Measurements from ENCODE around the gene CACNA2D3.

The CACNA2D3 gene

DNA sequence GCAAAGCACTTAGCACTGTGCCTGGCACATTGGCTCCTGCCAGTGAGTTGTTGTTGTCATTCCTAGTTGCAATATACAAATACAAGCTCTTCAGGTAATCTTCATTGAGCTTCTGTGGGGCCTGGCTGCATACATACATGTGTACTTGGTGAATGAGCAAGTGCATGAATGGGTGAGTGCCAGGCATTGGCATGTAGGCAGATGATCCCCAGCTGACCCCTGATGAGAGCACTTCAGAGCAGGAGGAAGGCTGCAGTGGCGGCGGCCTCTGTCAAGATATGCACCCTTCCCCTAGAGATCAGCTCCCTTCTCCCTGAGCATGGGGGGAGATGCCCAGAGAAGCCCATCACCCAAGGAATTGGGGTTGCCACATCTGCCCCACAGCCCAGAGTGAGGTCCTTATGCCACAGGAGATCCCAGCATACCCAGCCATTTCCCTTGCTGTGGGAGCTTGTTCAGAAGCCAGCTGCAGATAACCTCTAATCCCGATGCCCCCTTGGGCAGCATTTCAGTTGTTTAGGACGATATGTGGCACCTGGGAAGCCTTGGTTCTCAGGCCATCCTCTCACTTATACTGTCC lies 8.8 kb downstream of the CACNA2D3 start:
- no peak for DNase-seq

DNA sequence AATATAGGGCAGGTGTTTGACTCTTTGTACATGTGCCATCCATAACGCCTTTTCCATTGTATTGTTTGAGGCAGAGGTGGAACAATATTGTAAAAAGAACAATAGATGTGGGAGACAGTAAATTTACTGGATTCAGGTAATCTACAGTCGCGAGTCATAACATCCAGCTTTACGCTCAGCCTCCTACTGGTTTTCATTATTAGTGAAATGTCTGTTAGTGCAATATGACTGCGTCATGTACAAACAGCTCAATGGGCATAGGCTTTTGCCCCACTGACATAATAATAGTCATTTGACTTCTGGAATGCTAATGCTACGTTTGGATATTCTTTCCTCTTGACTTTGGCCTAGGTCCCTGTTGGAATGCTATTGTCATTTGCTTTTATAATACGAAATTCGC lies 9.5 kb downstream of the CACNA2D3 start:
- DNase-seq: no peak

DNA sequence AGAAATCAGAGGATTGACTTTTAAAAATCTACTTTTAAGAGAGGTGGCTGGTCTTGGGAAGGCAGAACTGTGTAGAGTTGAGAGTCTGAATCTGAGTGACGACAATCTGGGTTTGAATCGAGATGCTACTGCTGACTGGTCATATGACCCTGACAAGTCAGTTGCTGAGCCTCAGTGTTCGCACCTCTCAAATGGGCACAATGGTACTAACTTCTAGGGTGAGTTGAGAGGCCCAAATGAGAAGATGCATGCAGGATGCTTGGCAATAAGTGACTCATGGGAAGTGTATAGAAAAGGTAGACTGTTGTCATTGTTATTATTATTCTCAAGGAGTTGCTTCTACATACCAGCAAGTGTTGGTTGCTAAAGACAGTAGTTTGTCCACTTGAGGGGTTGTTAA lies 10.3 kb downstream of the CACNA2D3 start:
- DNase-seq: no peak

DNA sequence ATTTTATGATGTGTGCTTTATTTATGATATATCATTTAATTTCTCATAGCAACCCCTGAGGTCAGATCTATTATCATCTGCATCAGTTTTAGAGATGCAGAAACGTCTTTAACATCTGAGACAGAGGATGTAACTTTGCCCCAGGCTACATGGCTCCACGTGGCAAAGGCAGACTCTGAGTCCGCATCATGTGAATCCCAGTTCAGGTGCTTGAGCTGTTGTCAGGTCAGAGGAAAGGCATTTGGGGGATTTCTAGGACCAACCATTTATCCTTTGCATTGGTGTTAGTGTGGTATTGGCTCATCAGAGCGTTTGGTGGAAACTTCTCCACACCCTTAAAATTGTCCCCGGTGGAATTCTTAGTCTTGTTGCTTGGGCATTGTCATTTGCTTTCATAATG lies 10.8 kb downstream of the CACNA2D3 start:
- DNase-seq: no peak

DNA sequence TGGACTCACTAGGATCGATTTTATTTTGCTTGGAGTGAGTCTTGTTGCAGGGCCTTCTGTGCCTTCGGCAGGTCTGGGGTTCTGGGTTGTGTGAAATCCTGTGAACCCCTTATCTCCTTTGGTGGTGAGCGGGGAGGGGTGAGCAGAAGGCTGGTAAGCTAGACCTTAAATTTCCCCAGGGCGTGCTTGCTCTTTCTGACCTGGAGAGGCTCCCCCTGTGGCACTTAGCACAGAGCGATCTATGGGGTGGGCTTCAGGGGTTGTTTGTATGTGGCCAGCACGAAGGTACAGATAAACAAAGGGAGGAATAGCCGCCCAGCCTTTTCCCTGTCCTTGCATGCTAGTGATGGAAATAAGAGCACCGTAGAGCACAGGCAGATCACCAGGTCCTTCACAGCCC lies 11.8 kb downstream of the CACNA2D3 start:
- no peak for DNase-seq

DNA sequence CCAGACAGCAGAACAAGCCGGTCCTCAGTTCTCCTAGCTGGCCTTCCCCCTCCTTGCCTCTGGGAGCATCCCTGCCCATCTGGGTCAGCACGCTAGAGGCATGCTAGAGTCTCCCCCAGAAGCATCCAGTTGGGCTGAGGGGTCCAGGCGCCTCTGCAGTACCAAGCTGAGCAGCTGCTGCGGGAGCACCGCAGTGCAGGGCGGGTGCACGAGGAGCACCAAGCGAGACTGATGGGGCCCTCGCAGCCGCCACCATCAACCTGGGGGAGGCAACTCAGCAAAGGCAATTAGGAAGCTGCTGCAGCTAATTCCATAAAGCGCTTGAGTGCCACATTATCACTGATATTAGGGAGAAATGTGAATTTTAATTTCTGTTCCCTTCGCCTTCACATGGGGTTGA lies 12.4 kb downstream of the CACNA2D3 start:
- DNase-seq: no peak

DNA sequence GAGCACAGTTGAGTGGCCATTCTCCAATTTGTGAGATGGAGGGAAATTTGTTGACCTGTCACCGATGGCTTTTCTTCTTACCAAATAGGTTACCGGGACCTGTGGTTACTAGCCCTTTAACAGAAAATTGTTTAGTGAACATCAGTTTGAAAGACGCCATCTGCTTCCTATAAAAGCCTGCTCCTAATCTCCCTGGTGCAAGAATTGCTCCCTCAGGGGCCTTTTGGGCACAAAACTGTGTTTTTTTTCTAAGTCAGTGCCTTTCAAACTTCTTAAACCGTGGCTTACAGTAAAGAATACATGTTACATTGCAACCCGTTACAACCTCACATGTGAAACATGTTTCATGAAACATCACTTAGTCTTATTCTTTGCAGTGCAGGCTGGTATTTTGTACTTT lies 15.0 kb downstream of the CACNA2D3 start:
- no peak for DNase-seq

DNA sequence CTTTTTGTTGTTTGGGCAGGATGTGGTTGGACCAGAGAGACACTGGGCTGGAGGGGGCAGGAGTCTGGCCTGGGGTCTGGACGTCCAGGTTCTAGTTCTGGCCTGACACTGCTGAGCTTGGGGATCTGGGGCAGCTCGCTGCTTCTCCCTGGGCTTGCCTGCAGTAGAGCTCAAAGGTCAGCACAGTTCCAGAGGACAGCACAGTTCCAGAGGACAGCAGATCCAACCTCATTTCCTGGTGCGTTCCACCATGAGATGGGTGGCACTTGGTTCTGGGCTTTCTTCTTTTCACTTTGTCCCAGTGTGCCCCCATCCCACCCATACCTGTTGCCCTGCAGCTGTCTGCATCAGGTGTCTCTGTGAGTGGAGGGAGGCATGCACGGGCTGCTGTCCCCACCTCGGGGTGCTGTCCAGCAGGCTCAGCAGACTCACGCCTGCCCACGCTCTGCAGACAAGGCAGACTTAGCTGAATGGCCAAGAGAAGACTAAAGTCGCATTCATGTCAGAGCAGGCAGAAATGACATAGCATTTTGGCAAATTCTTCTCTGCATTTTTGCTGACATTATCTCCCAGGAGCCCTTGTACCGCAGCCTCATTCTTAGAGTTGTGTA lies 16.7 kb downstream of the CACNA2D3 start:
- no peak for DNase-seq

DNA sequence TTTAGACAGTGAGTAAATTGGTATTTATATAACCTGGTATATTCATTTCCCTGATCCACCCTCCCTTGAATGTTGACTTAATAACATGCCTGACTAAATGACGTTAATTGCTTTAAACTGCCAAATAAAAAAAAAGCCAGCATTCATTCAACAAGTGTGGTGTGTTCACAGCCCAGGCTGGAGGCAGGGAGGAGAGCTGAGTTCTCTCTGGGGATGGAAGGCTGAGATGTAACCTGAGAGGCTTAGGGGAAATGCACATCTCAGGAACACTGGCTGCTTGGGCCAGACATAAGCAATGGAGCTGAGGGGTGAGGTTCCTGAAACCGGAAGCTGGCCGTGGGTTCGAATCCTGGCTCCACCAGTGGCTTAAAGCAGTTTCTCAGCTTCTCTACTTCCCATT lies 17.3 kb downstream of the CACNA2D3 start:
- no peak for DNase-seq

DNA sequence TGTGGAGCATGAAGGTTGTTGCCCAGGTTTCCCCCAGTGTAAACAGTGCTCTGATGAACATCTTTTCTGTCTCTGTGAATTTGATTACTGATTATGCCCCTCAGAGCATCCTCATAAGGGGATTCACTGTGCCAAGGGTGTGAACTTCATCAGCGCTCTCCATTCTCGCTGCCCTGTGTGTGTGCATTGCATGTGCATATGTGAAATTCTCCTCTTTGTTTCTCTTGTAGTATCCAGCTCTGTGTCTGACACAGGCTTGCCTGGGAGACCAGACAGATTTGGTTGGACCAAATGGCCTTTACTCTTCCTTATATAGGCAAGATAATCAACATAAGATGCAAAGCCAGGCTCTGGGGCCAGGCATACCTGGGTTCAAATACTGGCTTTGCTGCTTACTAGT lies 21.9 kb downstream of the CACNA2D3 start:
- no peak for DNase-seq

DNA sequence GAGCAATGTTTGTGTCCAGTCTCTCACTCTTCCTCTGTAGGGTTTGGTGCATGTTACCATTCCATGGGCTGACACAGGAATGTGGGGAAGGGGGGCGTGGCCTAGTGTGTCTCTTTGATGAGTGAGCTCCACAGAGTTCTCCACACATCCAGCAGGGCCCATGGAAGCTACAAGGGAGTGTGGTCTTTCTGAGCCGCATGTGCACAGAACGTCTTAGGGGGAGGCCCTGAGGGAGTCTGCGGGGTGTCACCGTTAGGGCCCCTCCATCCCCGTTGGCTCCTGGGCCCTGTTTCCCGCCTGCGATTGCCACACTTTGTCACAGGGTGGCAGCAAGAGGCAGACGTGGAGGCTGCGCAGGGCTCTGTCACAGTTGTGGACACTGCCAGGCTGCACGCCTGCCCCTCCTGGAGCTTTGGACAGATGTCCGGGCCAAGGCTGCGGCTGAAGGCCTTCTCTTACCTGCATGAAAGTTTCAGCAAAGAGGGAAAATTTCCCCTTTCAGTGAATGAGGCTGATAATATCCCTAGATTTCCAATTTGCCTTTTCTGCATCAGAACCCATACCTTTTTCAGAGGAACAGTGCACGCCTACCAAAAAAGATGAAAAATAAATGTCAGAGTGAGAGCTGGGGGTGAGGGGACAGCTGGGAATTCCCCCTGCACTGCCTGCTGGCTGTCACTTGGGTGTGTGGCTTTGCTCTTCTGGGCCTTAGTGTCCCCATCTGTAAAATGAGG lies 24.3 kb downstream of the CACNA2D3 start:
- DNase-seq: no peak

DNA sequence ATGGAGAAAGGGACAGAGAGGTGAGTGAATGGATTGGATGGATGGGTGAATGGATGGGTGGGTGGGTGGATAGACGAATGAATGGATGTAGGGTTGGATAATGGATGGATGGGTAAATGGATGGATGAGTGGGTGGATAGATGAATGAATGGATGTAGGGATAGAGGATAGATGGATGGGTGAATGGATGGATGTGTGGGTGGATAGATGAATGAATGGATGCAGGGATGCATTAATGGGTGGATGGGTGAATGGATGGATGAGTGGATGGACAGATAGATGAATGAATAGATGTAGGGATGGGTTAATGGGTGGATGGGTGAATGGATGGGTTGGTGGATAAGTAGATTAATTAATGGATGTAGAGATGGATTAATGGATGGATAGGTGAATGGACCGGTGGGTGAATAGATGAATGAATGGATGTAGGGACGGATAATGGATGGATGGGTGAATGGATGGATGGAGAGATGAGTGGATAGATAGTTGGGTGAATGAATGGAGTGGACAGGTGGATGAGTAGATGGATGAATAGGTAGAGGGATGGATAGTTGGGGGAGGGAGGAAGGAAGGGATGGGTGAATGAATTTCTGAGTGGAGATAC lies 28.6 kb downstream of the CACNA2D3 start:
- DNase-seq: no peak

DNA sequence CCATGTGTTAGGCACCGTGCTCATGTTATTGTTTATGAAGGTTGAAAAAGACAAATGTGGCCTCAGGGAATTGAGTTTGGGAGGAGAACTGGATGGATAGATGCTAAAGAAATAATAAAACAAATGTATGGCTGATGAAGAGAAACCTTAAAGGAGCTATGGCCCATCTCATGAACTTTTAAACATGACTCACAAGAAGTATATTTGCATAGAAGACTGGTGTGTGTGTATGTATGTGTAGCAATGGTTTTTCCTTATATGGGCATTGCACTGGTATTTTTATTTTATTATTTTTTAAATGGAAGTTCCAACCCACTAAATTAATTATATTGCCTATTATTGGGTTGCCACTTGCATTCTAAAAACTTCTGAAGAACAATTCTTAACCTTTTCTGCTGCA lies 31.1 kb downstream of the CACNA2D3 start:
- DNase-seq: no peak

DNA sequence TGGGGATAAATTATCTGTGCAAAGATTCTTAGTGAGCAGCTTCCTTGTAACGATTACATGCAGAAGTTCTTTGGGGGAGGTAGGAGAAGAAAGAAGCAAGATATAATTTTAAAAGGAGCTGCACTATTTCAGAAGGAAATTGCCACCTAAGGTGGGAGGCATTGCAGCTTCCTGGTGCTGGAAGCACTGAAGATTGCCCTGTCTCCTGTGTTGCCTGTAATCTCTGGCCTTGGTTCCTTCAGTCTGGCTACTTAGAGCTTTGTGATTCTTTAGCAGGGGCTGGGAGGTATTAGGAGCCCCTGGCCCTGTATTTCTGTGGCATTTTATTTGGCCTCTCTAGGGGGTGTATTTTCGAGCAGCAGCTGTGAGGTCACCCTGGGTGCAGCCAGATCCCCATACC lies 35.5 kb downstream of the CACNA2D3 start:
- DNase-seq: no peak

DNA sequence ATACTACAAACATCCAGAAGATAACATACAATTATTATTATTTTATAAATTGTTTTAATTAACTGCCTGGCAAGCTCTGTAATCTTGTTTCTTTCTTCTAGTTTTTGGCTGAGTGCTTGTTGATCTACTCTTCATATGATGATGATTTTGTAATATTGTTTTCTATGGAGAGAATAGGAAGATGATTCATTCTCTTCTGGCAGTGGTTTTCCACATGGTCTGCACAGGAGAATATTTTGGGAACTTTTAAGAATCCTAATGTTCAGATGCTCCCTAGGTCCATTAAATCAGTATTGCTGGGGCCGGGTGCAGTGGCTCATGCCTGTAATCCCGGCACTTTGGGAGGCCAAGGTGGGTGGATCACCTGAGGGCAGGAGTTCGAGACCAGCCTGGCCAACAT lies 37.6 kb downstream of the CACNA2D3 start:
- no peak for DNase-seq

DNA sequence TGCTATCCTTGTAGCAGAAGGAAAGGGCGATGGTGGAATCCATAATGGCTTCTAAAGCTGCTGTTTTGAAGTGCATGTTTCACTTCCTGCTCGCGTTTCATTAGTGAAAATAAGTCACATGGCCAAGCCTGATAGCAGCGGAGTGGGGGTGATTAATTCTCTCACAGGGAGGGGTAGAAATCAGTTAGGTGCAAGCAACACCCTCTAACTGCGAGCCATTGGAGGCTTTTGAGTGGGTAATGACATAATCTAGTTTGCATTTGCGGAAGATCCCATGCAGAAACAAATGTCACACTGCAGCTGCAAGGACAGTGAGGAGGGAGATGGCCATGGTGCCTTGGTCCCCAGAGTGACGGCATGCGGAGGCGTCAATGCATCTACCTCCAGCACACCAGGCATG lies 41.1 kb downstream of the CACNA2D3 start:
- DNase-seq: no peak

DNA sequence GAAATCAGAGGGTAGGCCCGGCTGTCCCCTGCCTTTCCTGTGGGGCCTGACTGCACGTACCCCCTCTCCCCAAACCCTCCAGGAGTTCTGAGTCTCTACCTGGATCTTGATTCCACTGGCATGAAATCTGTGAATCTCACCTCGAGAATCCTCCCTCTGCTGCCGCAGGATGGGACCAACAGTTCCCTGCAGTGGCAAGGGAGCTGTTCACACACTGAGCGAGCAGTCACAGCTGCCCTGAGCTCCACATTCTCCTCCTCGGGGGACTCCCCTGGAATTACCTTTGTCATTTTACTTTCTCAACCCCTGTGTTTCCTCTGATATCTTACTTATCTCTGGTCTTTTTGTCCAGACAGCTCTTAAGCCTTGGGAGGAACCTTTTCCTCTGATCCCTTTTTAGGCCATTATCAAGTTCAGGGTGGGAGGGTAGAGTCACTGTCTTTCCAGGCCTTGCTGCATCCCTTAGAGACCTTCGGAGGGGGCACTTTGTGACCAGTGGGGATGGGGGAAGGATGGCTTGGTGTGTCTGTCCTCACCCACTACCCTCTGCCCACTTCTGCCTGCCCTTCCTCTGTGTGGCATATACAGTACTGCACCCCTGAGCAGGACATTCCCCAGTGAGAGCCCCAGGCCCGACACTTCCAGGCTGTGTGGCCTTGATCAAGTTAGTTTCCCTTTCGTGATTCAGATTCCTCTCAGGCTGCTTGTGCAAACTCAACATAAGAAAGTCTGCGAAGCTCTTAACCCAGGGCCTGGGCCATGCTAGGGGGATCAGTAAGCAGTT lies 42.0 kb downstream of the CACNA2D3 start:
- no peak for DNase-seq

DNA sequence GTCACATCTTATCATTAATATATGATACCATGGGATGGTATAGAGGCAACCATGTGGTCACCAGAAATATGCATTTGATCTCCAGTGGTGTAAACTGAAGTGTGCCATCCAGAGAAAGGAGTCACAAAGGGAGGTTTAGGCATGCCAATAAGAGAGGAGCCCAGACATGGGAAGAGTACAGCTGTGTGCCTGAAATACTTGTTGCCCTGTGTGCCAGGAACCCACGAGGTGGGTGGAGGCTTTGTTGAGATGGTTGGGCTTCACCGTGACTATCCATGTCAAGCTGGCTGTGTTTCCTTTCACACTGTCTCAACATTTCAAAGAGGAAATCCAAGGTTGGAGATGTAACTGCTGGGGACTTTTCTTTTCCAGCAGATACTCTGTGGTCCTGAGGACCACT lies 43.5 kb downstream of the CACNA2D3 start:
- DNase-seq: no peak

DNA sequence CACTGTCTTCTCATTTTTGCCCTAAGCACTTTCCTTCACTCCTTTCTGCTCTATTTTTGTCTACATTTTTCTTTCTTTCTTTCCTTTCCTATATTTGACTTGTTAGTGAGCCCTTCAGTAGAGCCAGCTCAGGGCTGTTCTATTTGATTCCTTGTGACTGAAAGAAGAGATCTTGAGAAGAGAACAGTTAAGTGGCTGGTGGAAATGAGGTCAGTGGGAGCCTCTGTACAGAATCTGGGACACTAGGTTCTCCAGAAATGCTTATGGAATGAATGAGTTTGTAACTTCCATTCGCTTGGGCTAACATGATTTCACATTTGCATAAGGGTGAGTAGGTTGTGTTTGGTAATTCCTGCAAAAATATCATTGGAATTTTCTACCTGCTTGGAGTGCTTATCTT lies 45.6 kb downstream of the CACNA2D3 start:
- no peak for DNase-seq

DNA sequence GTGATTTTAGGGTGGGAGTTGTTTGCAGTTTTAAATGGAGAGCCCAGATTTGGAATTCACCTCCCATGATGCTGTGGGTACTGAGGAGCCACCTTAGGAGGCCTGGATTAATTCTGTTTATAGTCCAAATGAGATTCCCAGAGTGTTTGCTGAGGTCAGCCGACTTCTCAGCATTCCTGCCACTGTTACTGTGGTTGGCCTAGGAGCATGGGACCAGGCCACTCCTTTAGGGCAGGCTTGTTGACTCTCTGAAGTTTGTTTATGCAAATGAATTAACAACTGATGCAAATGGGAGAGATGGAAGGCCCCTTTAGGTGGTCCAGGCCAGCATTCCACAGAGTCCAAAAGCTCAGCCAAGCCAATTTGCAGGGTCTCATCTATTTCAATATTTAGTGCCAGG lies 46.1 kb downstream of the CACNA2D3 start:
- DNase-seq: no peak

DNA sequence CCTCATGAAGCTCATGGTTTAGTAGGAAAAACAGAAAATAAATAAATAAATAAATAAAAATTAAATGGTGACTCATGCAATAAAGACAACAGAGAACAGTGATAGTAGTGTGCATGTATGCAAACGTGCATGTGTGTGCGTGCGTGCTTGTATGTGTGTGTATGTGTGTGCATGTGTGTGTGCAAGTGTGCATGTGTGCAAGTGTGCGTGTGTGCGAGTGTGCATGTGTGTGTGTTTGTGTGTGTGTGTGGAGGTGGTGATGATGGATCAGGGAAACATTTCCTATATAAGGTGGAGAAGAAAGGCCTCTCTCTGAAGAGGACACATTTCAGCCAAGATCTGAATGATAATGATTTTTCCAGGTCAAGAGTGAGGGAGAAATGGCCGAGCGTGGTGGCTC lies 47.2 kb downstream of the CACNA2D3 start:
- DNase-seq: no peak

DNA sequence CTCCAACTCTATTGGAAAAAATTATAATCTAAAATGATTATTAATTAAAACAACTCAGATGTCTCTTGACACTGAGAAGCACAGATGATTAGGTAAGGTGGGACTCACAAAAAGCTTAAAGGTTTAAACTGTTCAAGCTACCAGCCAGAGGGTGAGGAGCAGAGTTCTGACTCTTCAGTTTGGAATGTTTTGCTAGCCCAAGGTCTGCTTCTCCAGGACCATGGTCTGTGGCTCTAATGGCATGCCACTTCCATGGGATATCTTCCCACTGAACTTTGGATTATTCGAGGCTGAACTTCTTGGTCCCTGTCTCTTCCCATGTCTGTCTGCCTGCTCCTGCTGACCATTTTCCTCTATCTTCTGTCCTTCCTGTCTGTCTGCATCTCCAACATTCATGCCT lies 49.2 kb downstream of the CACNA2D3 start:
- no peak for DNase-seq

DNA sequence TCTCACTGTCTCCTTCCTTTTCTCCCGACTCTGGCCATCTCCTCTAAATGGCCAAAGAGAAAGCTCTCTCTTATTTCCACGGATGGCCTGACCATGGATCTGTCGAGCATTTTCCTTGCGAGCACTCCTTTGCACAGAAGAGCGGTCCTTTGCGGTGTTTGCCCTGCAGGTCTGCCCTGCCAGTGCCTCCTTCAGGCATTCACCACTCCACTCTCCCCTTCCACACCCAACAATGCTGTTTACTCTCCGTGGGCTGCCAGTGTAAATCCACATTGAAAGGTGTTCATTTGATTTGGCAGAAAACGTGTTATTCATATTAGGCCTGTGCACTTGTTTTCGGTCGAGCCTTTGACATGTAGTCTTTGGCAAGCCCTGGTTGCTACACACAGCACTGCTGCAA lies 49.6 kb downstream of the CACNA2D3 start:
- no peak for DNase-seq

DNA sequence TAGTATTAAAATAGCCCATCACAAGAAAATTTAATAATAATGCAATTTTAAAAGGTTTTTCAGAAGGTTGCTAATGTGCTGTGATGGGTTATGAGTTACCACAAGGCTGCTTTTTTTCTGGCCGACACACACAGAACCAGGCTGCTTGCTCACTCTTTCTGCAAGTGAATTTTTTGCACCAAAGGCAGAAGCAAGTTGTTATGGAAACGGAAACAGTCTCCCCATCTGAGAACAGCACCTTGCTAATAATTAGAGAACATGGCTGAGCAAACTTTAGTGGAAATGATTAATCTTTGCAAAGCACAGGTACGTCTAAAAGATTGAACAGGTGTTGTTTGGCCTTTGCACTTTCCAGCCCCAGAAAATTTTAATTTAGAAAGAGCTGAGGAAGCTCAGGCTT lies 51.0 kb downstream of the CACNA2D3 start:
- no peak for DNase-seq
